LoVo (cell line): ENCODE results near the gene TFE3.

Source experiments
- DNase-seq: peaks from one replicate; pipeline ENCODE4 v3.0.0-alpha.2; 2016; ENCODE audit warnings: low spot score

The TFE3 gene, protein sequence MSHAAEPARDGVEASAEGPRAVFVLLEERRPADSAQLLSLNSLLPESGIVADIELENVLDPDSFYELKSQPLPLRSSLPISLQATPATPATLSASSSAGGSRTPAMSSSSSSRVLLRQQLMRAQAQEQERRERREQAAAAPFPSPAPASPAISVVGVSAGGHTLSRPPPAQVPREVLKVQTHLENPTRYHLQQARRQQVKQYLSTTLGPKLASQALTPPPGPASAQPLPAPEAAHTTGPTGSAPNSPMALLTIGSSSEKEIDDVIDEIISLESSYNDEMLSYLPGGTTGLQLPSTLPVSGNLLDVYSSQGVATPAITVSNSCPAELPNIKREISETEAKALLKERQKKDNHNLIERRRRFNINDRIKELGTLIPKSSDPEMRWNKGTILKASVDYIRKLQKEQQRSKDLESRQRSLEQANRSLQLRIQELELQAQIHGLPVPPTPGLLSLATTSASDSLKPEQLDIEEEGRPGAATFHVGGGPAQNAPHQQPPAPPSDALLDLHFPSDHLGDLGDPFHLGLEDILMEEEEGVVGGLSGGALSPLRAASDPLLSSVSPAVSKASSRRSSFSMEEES

GRCh38 chrX:49043220-49043986, at the start of gene TFE3:
TSS of gene TFE3 (minus strand) at chrX:49043357. CDS start at chrX:49043226, 131 bp downstream.
- peak; percentile 93 for DNase-seq

DNA sequence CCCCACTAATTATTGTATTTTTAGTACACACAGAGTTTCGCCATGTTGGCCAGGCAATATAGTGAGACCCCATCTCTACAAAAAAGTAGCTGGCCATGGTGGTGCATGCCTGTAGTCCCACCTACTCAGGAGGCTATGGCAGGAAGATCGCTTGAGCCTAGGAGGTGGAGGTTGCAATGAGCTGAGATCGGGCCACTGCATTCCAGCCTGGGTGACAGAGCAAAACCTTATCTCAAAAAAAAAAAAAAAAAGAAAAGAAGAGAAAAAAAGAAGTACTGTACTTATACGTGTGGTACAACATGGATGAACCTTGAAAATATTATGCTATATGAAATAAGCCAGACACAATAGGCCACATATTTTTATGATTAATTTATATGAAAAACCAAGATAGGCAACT, 46.4 kb upstream of the TFE3 start:
- no peak for DNase-seq

- DNase-seq = no peak
Measured at GRCh38 chrX:49082271-49082871, 39.2 kb upstream of the TFE3 start.

GRCh38 chrX:49079489-49080428, 36.6 kb upstream of the TFE3 start, which contains the start of gene WDR45:
TSS of gene WDR45 (minus strand) at chrX:49079887. CDS start at chrX:49078095, 1,792 bp downstream.
- DNase-seq = peak; percentile 58

GRCh38 chrX:49077941-49078340, 34.8 kb upstream of the TFE3 start:
- DNase-seq = no peak

DNA sequence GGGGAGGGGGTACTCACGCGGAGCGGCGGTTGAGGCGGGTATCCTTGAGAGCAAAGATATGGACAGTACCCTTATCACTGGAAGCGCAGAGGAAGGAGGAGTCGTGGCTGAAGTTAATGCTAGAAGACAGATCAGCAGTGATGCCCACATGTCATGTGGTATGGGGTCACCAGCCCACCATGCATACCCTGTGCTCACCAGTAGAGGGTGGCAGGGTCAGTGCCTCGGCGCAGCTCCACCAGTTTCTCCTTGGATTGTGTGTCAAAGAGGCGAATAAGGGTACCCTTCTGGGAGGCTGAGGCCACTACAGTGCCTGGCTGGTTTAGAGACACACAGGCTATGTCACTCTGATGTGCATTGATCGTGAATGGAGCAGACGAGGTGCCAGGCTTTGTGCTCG, 32.2 kb upstream of the TFE3 start:
- DNase-seq = no peak

- peak; percentile 4 for DNase-seq
Measured at GRCh38 chrX:49073601-49074575, 30.7 kb upstream of the TFE3 start, which contains the start of gene PRAF2. TSS of gene PRAF2 (minus strand) at chrX:49074002. CDS start at chrX:49073987, 15 bp downstream.

DNA sequence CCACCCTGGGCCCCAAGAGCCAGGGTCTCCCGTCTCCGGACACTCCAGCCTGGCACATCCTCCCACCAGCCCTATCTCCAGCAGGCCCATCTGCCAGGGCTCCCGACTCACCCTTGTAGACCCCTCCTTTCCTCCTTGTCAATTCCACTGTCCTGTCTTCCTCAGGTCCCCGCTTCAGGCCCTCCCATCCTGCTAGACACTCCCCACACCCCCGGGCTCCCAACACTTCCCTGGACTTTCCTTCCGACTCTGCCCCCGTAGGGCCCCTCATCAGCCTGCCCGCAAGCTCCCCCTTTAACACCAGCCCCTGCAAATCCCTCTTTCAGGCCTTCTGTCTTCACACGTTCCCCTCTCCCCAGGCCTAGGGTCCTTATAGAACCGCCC, 29.5 kb upstream of the TFE3 start:
- DNase-seq = no peak

GRCh38 chrX:49071877-49072711, 28.9 kb upstream of the TFE3 start:
- DNase-seq = no peak

DNA sequence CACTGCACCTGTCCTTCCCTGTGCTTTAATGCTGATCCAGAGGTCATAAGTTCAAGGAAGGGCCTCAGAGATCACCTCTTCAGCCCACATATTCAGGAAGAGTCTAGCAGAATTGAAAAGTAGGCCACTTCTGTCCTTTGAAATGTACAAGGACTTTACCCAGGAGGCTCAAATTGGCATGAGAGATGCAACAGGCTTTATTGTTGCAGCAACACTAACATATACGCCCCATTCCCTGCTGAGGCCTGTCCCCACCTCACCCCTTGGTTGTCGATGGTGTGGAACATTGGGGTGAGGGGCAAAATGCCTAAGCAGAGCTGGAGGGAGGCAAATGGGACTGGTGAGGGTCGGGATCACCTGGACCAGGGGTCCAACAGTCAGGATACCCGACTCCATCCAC, 27.8 kb upstream of the TFE3 start:
- DNase-seq = no peak

GRCh38 chrX:49069038-49069437, 25.9 kb upstream of the TFE3 start:
- DNase-seq = no peak

DNA sequence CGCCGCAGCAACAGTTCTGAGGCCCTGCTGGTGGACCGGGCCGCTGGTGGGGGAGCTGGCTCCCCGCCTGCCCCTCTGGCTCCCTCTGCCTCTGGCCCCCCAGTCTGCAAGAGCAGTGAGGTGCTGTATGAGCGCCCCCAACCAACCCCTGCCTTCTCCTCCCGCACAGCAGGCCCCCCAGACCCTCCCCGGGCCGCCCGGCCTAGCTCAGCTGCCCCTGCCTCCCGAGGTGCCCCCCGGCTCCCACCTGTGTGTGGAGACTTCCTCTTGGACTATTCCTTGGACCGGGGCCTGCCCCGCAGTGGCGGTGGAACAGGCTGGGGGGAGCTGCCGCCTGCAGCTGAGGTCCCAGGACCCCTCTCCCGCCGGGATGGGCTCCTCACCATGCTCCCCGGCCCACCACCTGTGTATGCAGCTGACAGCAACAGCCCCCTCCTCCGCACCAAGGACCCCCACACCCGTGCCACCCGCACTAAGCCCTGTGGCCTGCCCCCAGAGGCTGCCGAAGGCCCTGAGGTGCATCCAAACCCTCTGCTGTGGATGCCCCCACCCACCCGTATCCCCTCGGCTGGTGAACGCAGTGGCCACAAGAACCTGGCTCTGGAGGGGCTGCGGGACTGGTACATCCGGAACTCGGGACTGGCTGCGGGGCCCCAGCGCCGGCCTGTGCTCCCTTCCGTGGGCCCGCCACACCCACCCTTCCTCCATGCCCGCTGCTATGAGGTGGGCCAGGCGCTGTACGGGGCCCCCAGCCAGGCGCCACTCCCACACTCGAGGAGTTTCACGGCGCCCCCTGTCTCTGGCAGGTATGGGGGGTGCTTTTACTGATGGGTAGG, 24.3 kb upstream of the TFE3 start:
- no peak for DNase-seq

- DNase-seq = no peak
Measured at GRCh38 chrX:49066690-49067089, 23.5 kb upstream of the TFE3 start.

GRCh38 chrX:49066278-49066677, 23.1 kb upstream of the TFE3 start:
- no peak for DNase-seq

GRCh38 chrX:49064735-49065134, 21.6 kb upstream of the TFE3 start:
- DNase-seq = no peak

GRCh38 chrX:49064303-49064702, 21.1 kb upstream of the TFE3 start:
- DNase-seq = no peak

DNA sequence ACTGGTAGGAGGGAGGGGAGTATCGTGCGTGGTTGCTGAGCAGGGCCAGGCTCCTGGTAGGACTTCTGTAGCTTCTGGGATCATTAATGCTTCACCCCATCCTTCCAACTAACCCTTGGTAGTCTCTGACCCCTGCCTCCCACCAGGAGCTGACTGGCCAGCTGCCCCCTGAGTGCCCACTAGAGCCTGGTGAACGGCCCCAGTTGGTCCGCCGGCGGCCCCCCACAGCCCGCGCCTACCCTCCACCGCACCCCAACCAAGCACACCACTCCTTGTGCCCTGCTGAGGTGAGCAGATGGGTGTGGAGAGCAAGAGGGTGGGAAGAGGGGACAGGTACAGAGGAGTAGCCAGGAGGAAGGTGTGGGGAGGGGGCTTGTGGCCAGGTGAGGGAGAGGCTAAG, 20.6 kb upstream of the TFE3 start:
- no peak for DNase-seq

DNA sequence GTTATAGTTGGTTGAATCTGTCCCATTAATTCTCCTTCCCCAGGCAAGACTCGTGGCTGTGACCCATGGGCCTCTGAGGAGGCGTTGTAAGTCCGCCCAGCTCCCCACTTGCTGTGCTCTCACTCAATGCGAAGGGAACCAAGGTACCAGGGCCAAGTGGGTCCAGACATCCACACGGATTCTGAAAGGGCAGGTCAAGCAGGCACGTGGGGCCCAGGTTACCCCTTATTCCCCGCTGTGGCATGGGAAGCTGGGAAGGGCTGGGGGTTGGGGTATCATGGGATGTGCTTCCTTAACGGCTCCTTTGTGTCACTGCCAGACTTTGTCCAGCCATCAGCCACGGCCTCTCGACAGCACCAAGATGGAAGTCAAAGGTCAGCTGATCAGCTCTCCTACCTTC, 18.8 kb upstream of the TFE3 start:
- DNase-seq = no peak
